MM.1S (cell line): ENCODE data around the gene ANKS6.

Experiments used
- EZH2 ChIP-seq: fragments of 300-600 bp; sonication (generic); optimal IDR thresholded peaks from 2 replicates; pipeline ENCODE3; 2017; ENCODE audit warnings: low read depth, mild to moderate bottlenecking, antibody characterized with exemption, low read length, mixed read lengths
- EZH2phosphoT487 ChIP-seq: fragments of 300-600 bp; sonication (generic); IDR thresholded peaks from 2 replicates; pipeline ENCODE4 v1.6.1; 2018; ENCODE audit warnings: antibody characterized with exemption, low read length
- TF ChIP-seq, protein P1 (sequence below): fragments of 300-600 bp; sonication (generic); IDR thresholded peaks from 2 replicates; pipeline ENCODE4 v1.5.1; 2016; ENCODE audit warnings: antibody characterized with exemption, low read length, mixed read lengths

DNA sequence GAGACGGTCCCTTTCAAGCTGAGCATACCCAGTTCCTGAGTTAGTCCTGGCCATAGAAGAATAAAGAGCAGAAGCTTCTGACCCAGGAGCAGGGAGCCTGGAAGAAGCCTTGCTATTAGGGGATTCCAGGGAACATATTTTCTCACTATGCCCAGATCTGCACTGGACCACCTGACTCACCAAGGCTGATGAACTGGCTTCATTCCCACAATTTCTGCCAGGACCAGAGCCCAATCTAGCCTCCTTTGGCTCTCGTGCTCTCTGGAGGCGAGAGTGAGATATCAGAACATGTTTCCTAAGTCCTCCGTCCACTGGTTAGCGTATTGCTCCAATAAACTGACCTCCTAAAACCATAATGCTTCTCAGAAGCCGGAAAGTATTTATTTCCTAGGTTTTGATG lies 97.5 kb downstream of the ANKS6 start:
- TF ChIP-seq, protein P1, sequence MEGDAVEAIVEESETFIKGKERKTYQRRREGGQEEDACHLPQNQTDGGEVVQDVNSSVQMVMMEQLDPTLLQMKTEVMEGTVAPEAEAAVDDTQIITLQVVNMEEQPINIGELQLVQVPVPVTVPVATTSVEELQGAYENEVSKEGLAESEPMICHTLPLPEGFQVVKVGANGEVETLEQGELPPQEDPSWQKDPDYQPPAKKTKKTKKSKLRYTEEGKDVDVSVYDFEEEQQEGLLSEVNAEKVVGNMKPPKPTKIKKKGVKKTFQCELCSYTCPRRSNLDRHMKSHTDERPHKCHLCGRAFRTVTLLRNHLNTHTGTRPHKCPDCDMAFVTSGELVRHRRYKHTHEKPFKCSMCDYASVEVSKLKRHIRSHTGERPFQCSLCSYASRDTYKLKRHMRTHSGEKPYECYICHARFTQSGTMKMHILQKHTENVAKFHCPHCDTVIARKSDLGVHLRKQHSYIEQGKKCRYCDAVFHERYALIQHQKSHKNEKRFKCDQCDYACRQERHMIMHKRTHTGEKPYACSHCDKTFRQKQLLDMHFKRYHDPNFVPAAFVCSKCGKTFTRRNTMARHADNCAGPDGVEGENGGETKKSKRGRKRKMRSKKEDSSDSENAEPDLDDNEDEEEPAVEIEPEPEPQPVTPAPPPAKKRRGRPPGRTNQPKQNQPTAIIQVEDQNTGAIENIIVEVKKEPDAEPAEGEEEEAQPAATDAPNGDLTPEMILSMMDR = no peak
- no peak for TF ChIP-seq EZH2
- TF ChIP-seq EZH2phosphoT487 = no peak
